IMR-90 (cell line): ENCODE results near the gene PTAR1. TPM values are rescaled to one million over a fixed set of nuclear protein-coding genes. Genes with fewer than 3 reads are reported as not detected.

ENCODE experiments used
- ATAC-seq: fragments of 200-7000 bp; cut with Tn5 transposase; 2 replicates; pipeline ENCODE4 v1.9.1; 2020; ENCODE audit warnings: low read depth, mild to moderate bottlenecking, moderate library complexity
- BruUV-seq: library from RNA; stranded (reverse); fragments of 400-500 nt; replicated peaks from 2 replicates; lab custom pipeline; 2021; lab: Mats Ljungman, UMichigan
- CTCF ChIA-PET: fragments of 300-600 bp; formaldehyde crosslinking; extraction: SDS; loops from one replicate; lab custom pipeline; 2021; ENCODE audit warnings: antibody characterized with exemption; lab: Yijun Ruan, JAX
- POLR2A ChIA-PET: fragments of 300-600 bp; sonication (Branson Sonifier 250); formaldehyde crosslinking; loops from one replicate; lab custom pipeline; 2022; ENCODE audit warnings: antibody characterized with exemption; ENCODE audit not compliant: unreplicated experiment; lab: Charles Lee
- DNase-seq: peaks from one replicate; pipeline ENCODE4 v3.0.0; 2013
- H2AFZ ChIP-seq: replicated peaks from 2 replicates; pipeline ENCODE3; 2013; ENCODE audit warnings: low read length, mild to moderate bottlenecking; ENCODE audit not compliant: poor library complexity
- H2AK5ac ChIP-seq: 2 replicates; pipeline ENCODE4 v1.6.1; 2013; ENCODE audit warnings: low read depth, low read length, inconsistent platforms
- H2AK9ac ChIP-seq: replicated peaks from 2 replicates; pipeline ENCODE3; 2013; ENCODE audit warnings: mild to moderate bottlenecking, low read depth, low read length, moderate library complexity; ENCODE audit not compliant: poor library complexity
- H2BK120ac ChIP-seq: 2 replicates; pipeline ENCODE4 v1.6.1; 2013; ENCODE audit warnings: low read depth, low read length, inconsistent platforms
- H2BK15ac ChIP-seq: 3 replicates; pipeline ENCODE4 v1.6.1; 2013; ENCODE audit warnings: low read depth, low read length, inconsistent platforms
- H2BK20ac ChIP-seq: 2 replicates; pipeline ENCODE4 v1.6.1; 2013; ENCODE audit warnings: low read depth, mild to moderate bottlenecking, inconsistent platforms, low read length, moderate library complexity
- H2BK5ac ChIP-seq: 2 replicates; pipeline ENCODE4 v1.6.1; 2013; ENCODE audit warnings: mild to moderate bottlenecking, low read depth, low read length, inconsistent platforms; ENCODE audit not compliant: poor library complexity, severe bottlenecking
- H3K14ac ChIP-seq: replicated peaks from 2 replicates; pipeline ENCODE4 v1.6.1; 2013; ENCODE audit warnings: low read depth, low read length, inconsistent platforms
- H3K18ac ChIP-seq: 2 replicates; pipeline ENCODE4 v1.6.1; 2013; ENCODE audit warnings: low read depth, low read length, control low read depth
- H3K23ac ChIP-seq: 2 replicates; pipeline ENCODE4 v1.6.1; 2013; ENCODE audit warnings: low read depth, low read length, inconsistent platforms
- H3K27ac ChIP-seq: 2 replicates; pipeline ENCODE4 v1.5.1; 2013; ENCODE audit warnings: mild to moderate bottlenecking, control low read depth, low read length; ENCODE audit not compliant: insufficient read depth
- H3K27me3 ChIP-seq: 2 replicates; pipeline ENCODE4 v1.6.1; 2013; ENCODE audit warnings: low read length; ENCODE audit not compliant: control insufficient read depth, insufficient read depth
- H3K36me3 ChIP-seq: 2 replicates; pipeline ENCODE4 v1.6.1; 2013; ENCODE audit warnings: low read length, mixed read lengths; ENCODE audit not compliant: control insufficient read depth, insufficient read depth
- H3K4ac ChIP-seq: 2 replicates; pipeline ENCODE4 v1.6.1; 2013; ENCODE audit warnings: low read depth, low read length, inconsistent platforms
- H3K4me1 ChIP-seq: 2 replicates; pipeline ENCODE4 v1.6.1; 2013; ENCODE audit warnings: low read length, mixed read lengths; ENCODE audit not compliant: control insufficient read depth, insufficient read depth
- H3K4me2 ChIP-seq: 2 replicates; pipeline ENCODE4 v1.6.1; 2013; ENCODE audit warnings: low read depth, mild to moderate bottlenecking, control low read depth, low read length, moderate library complexity
- H3K4me3 ChIP-seq: 2 replicates; pipeline ENCODE4 v1.5.1; 2013; ENCODE audit warnings: low read depth, mild to moderate bottlenecking, control low read depth, low read length, moderate library complexity; ENCODE audit not compliant: insufficient read depth
- H3K56ac ChIP-seq: 2 replicates; pipeline ENCODE4 v1.6.1; 2013; ENCODE audit warnings: low read length, inconsistent platforms; ENCODE audit not compliant: insufficient read depth; ENCODE audit errors: extremely low read depth
- H3K79me1 ChIP-seq, 2 experiments: 2 replicates each; pipeline ENCODE4 v1.6.1; 2013; ENCODE audit warnings: low read length in 2 of 2, inconsistent platforms in 1 of 2, low read depth in 1 of 2
- H3K9ac ChIP-seq: 2 replicates; pipeline ENCODE4 v1.6.1; 2013; ENCODE audit warnings: low read depth, low read length, control low read depth
- H3K9me1 ChIP-seq: 2 replicates; pipeline ENCODE4 v1.6.1; 2013; ENCODE audit warnings: low read length, inconsistent platforms; ENCODE audit not compliant: insufficient read depth
- H3K9me3 ChIP-seq: 2 replicates; pipeline ENCODE4 v1.6.1; 2013; ENCODE audit warnings: low read length; ENCODE audit not compliant: control insufficient read depth, insufficient read depth
- H4K20me1 ChIP-seq: 2 replicates; pipeline ENCODE4 v1.6.1; 2013; ENCODE audit warnings: low read length, inconsistent platforms; ENCODE audit not compliant: insufficient read depth
- H4K5ac ChIP-seq: 2 replicates; pipeline ENCODE4 v1.6.1; 2013; ENCODE audit warnings: mild to moderate bottlenecking, low read depth, low read length, control low read depth
- H4K8ac ChIP-seq, 2 experiments: 2 replicates each; pipeline ENCODE4 v1.6.1; 2013; ENCODE audit warnings: low read depth in 2 of 2, low read length in 2 of 2, control low read depth in 1 of 2, inconsistent platforms in 1 of 2
- H4K91ac ChIP-seq: 2 replicates; pipeline ENCODE4 v1.6.1; 2013; ENCODE audit warnings: low read depth, low read length, inconsistent platforms; ENCODE audit not compliant: insufficient read depth
- CEBPB ChIP-seq: IDR thresholded peaks from 2 replicates; pipeline ENCODE4 v1.6.1; 2012; ENCODE audit warnings: low read depth, low read length, improper control_type of control experiment
- CHD1 ChIP-seq: IDR thresholded peaks from 2 replicates; pipeline ENCODE4 v1.6.1; 2012; ENCODE audit warnings: low read depth, low read length, improper control_type of control experiment
- ELK1 ChIP-seq: fragments of 150-350 bp; IDR thresholded peaks from 2 replicates; pipeline ENCODE4 v1.6.1; 2016; ENCODE audit warnings: low read depth, mild to moderate bottlenecking, low read length, moderate library complexity, borderline replicate concordance
- MAZ ChIP-seq: IDR thresholded peaks from 2 replicates; pipeline ENCODE4 v1.6.1; 2012; ENCODE audit warnings: low read depth, mild to moderate bottlenecking, low read length, improper control_type of control experiment, moderate library complexity, borderline replicate concordance
- MXI1 ChIP-seq: IDR thresholded peaks from 2 replicates; pipeline ENCODE4 v1.6.1; 2012; ENCODE audit warnings: low read depth, mild to moderate bottlenecking, low read length, moderate library complexity, borderline replicate concordance
- NFE2L2 ChIP-seq: fragments of 150-350 bp; IDR thresholded peaks from 2 replicates; pipeline ENCODE4 v1.6.1; 2016; ENCODE audit warnings: low read depth, mild to moderate bottlenecking, low read length
- RAD21 ChIP-seq: IDR thresholded peaks from 2 replicates; pipeline ENCODE4 v1.6.1; 2012; ENCODE audit warnings: low read length, improper control_type of control experiment
- RFX5 ChIP-seq: IDR thresholded peaks from 2 replicates; pipeline ENCODE4 v1.8.0; 2012; ENCODE audit warnings: low read depth, mild to moderate bottlenecking, low read length, moderate library complexity
- USF2 ChIP-seq: fragments of 150-350 bp; IDR thresholded peaks from 2 replicates; pipeline ENCODE4 v1.6.1; 2017; ENCODE audit warnings: mild to moderate bottlenecking, antibody characterized with exemption, low read length, low read depth
- WGBS, 2 experiments: methylation state at CpG; one replicate each; pipeline versions ENCODE4 v1.1.5 to v1.1.7; 2013; ENCODE audit warnings: missing lambda C conversion rate in 2 of 2; ENCODE audit not compliant: insufficient read length in 1 of 2; ENCODE audit errors: extremely low coverage in 2 of 2; 5-methylcytosine and 5-hydroxymethylcytosine counted together
- dilution Hi-C: fragments of 300-500 bp; cut with HindIII; formaldehyde crosslinking; loops from one replicate; pipeline ENCODE4 v1.14.3; 2018; ENCODE audit warnings: low sequenced_read_pairs; ENCODE audit not compliant: unreplicated experiment
- in situ Hi-C: fragments of 300-500 bp; cut with MboI; formaldehyde crosslinking; loops from 3 replicates; pipeline ENCODE4 v1.14.3; 2019; ENCODE audit warnings: low sequenced_read_pairs, inconsistent platforms, mixed read lengths
- intact Hi-C: fragments of 100-400 bp; cut with micrococcal nuclease; formaldehyde crosslinking; loops from 2 replicates; pipeline ENCODE4 v1.10.0; 2022
- polyA plus RNA-seq, 3 experiments: library from polyadenylated mRNA; depleted of rRNA; stranded (reverse); fragments of >200 nt; gene quantifications; 2 replicates each; pipeline ENCODE4 v1.2.3, GENCODE V29; 2012; ENCODE audit warnings: low replicate concordance in 1 of 3
- total RNA-seq: library from RNA; depleted of rRNA; stranded (reverse); fragments of >200 nt; gene quantifications from 2 replicates; pipeline ENCODE4 v1.2.3, GENCODE V29; 2012
- TF ChIP-seq, protein P1 (sequence below): conservative IDR thresholded peaks from 2 replicates; pipeline ENCODE4 v1.5.1; 2012; ENCODE audit warnings: mild to moderate bottlenecking, low read depth, low read length, improper control_type of control experiment

PTAR1 gene
- total and polyA plus RNA-seq, 2 of the 4 experiments (the other 2 are of a cell fraction) = 10.6 to 110 TPM

DNA sequence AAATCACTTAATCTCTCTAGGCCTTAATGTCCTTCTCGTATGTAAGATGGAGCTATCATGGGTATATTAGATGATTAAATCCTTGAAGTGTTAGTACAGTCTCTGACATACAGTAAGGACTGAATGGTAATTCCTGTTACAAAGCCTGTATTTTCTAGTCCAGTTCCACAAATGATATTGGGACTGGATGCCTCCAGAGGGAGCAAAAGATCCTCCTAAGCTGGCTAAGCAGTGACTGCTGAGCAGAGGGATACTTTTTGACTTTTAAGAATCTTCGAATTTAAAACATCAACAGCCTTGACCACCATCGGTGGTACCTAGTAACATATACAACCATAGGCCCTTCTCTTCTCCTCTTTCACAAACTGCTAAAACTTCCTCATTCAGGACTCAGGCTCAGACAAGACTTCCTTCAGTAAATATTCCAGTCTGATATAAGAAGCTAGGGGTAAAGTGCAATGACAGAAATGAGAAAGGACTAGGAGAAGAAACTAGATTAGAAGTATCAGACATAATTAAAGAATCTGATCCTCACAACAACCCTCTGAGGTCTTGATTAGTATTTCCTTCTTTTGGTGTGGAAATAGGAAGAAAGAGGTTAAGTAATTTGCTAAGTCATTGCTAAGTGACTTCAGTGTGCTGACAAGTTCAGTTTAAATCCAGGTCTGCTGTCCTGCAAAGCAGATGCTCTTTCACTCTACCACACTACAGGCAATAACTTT is 13.9 kb downstream of the PTAR1 start (continued):
- TF ChIP-seq MAZ = no peak

GRCh38 chr9:69744688-69745380 is 15.0 kb downstream of the PTAR1 start:
- Histone ChIP-seq H4K91ac (no peak overlapping the region), H3K4me3 (no peak overlapping the region), H2AFZ (no peak overlapping the region), H3K14ac (no peak overlapping the region), H3K23ac (no peak overlapping the region), H3K4me2 (no peak overlapping the region), H2AK5ac (no peak overlapping the region), H3K27ac (no peak overlapping the region), H3K4me1 (peaks cover 18% of the 10 kb centered on the region), H3K79me1 (peaks cover 41 to 58% of the 10 kb centered on the region in 2 experiments), H3K56ac (no peak overlapping the region), H2AK9ac (no peak overlapping the region), H3K27me3 (no peaks in the 10 kb centered on the region), H2BK20ac (no peak overlapping the region), H4K8ac (no peak overlapping the region), H4K5ac (no peak overlapping the region), H3K4ac (no peak overlapping the region), H4K20me1 (peaks cover 11% of the 10 kb centered on the region; the same call in 1 of the 2 replicates), H2BK5ac (no peak overlapping the region), H2BK15ac (no peak overlapping the region), H3K18ac (no peak overlapping the region), H3K9ac (no peak overlapping the region), H3K9me3 (no peaks in the 10 kb centered on the region), H3K36me3 (peaks cover 2% of the 10 kb centered on the region; the same call in 1 of the 2 replicates), H2BK120ac (no peak overlapping the region), H3K9me1 (peaks cover 5% of the 10 kb centered on the region)
- DNase-seq (peak; percentile 54), ATAC-seq (no peak)
- BruUV-seq = no TSS peak
- WGBS, 2 experiments = no CpG with 5 or more reads among the region's 4 CpGs
- in situ Hi-C loops (no loop called here), dilution Hi-C loops (no loop called here), intact Hi-C loops (loop anchor here (5.0 to 10.0 kb wide), 4 partner anchors 130 to 480 kb away; no protein-coding TSS in a partner anchor)
- ChIA-PET CTCF (interaction anchor here (0.6 to 2.2 kb wide), 2 partner anchors 36 to 72 kb away, joined by 3 to 9 read pairs; no protein-coding TSS in a partner anchor), POLR2A (no interaction called here)
- TF ChIP-seq RAD21 (no peak), NFE2L2 (no peak), MAZ (no peak), USF2 (no peak), ELK1 (no peak), MXI1 (no peak), CEBPB (no peak), CHD1 (no peak), RFX5 (no peak)
- TF ChIP-seq, protein P1, sequence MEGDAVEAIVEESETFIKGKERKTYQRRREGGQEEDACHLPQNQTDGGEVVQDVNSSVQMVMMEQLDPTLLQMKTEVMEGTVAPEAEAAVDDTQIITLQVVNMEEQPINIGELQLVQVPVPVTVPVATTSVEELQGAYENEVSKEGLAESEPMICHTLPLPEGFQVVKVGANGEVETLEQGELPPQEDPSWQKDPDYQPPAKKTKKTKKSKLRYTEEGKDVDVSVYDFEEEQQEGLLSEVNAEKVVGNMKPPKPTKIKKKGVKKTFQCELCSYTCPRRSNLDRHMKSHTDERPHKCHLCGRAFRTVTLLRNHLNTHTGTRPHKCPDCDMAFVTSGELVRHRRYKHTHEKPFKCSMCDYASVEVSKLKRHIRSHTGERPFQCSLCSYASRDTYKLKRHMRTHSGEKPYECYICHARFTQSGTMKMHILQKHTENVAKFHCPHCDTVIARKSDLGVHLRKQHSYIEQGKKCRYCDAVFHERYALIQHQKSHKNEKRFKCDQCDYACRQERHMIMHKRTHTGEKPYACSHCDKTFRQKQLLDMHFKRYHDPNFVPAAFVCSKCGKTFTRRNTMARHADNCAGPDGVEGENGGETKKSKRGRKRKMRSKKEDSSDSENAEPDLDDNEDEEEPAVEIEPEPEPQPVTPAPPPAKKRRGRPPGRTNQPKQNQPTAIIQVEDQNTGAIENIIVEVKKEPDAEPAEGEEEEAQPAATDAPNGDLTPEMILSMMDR = no peak
